Muscle of leg (tissue), 11 donors: ENCODE measurements around the gene ST8SIA1. TPM values are rescaled to one million over a fixed set of nuclear protein-coding genes. Genes with fewer than 3 reads are reported as not detected.
"Not testable (repeated sequence)": the region's sequence is repeated elsewhere in the genome, so short reads cannot be mapped to it uniquely, and the experiment has no call there.

ENCODE experiments used
- DNase-seq: peaks from one replicate; pipeline ENCODE4 v3.0.0; 2013
- H3K27ac ChIP-seq: one replicate; pipeline ENCODE4 v1.5.1; 2013; ENCODE audit warnings: mild to moderate bottlenecking, low read length, control low read depth
- H3K27me3 ChIP-seq: one replicate; pipeline ENCODE4 v1.6.1; 2013; ENCODE audit warnings: low read length; ENCODE audit not compliant: control insufficient read depth, insufficient read depth
- H3K36me3 ChIP-seq: one replicate; pipeline ENCODE4 v1.6.1; 2013; ENCODE audit warnings: low read length; ENCODE audit not compliant: control insufficient read depth, insufficient read depth
- H3K4me1 ChIP-seq: one replicate; pipeline ENCODE4 v1.6.1; 2013; ENCODE audit warnings: low read length; ENCODE audit not compliant: control insufficient read depth, insufficient read depth
- H3K4me3 ChIP-seq: one replicate; pipeline ENCODE4 v1.5.1; 2013; ENCODE audit warnings: low read length, control low read depth
- H3K9me3 ChIP-seq: replicated peaks from 2 replicates; pipeline ENCODE4 v1.6.1; 2013; ENCODE audit warnings: low read depth, low read length; ENCODE audit not compliant: control insufficient read depth
- WGBS: methylation state at CpG from one replicate; pipeline ENCODE4 v1.1.5; 2013; ENCODE audit warnings: missing lambda C conversion rate; ENCODE audit not compliant: insufficient coverage; 5-methylcytosine and 5-hydroxymethylcytosine counted together
- polyA plus RNA-seq, 8 donors: library from polyadenylated mRNA; unstranded; fragments of 120-200 nt; gene quantifications; one replicate each; pipeline versions ENCODE4 v1.2.1 to v1.2.3, GENCODE V29; 2013; ENCODE audit warnings: inconsistent platforms in 1 of 8, low replicate concordance in 1 of 8; ENCODE audit not compliant: insufficient read length in 8 of 8, insufficient read depth in 1 of 8
- total RNA-seq: library from RNA; stranded (reverse); fragments of 120-200 nt; gene quantifications from one replicate; pipeline ENCODE4 v1.2.4, GENCODE V29; 2013

ST8SIA1 gene
- total and polyA plus RNA-seq, 9 donors, result 6.4 to 8.6 (median 7.4) TPM

DNA sequence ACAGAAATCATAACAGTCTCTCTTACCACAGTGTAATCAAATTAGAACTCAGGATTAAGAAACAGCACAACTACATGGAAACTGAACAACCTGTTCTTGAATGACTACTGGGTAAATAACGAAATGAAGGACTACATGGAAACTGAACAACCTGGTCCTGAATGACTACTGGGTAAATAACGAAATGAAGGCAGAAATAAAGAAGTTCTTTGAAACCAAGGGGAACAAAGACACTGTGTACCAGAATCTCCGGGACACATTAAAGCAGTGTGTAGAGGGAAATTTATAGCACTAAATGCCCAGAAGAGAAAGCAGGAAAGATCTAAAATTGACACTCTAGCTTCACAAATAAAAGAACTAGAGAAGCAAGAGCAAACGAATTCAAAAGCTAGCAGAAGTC is 185.2 kb downstream of the ST8SIA1 start:
- H3K36me3 ChIP-seq, H3K4me3 ChIP-seq, H3K27me3 ChIP-seq, H3K27ac ChIP-seq, H3K4me1 ChIP-seq, H3K9me3 ChIP-seq, DNase-seq: not testable (repeated sequence)
- WGBS, result 50% methylated on average over 3 of the region's 4 CpGs

DNA sequence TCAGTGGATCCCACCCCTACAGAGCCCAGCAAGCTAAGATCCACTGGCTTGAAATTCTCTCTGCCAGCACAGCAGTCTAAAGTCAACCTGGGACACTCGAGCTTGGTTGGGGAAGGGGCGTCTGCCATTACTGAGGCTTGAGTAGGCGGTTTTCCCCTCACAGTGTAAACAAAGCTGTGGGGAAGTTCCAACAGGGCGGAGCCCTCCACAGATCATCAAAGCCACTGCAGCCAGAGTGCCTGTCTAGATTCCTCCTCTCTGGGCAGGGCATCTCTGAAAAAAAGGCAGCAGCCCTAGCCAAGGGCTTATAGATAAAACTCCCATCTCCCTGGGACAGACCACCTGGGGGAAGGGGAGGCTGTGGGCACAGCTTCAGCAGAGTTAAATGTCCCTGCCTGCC is 187.8 kb downstream of the ST8SIA1 start:
- not testable (repeated sequence) for H3K9me3 ChIP-seq, DNase-seq, H3K4me3 ChIP-seq, H3K27ac ChIP-seq, H3K36me3 ChIP-seq, H3K4me1 ChIP-seq, H3K27me3 ChIP-seq
- no CpG with 5 or more reads among the region's 4 CpGs for WGBS

Other genes with a start within 250 kb of the ST8SIA1 start
- gene C2CD5, start 209.8 kb upstream of the ST8SIA1 start, total RNA-seq, result 23.3 TPM
- gene C2CD5, start 209.8 kb upstream of the ST8SIA1 start, polyA plus RNA-seq, result 10 to 100 TPM; 22.4 to 38.4 (median 28.8) TPM